A549 (cell line): Measurements from ENCODE around the gene TSHR. TPM values are rescaled to one million over a fixed set of nuclear protein-coding genes. Genes with fewer than 3 reads are reported as not detected.

ENCODE experiments used
- ATAC-seq, 2 experiments: fragments of 200-7000 bp in 1 of 2; fragments of >200 bp in 1 of 2; cut with Nextera tagmentation in 1 of 2; cut with Tn5 transposase in 1 of 2; 3 replicates each; pipeline versions ENCODE4 v1.8.0 to v1.9.1; 2018 to 2020; ENCODE audit warnings: mild to moderate bottlenecking in 1 of 2, moderate library complexity in 1 of 2
- CTCF ChIA-PET: fragments of 300-600 bp; sonication (Branson Sonifier 250); formaldehyde crosslinking; extraction: SDS; loops from one replicate; lab custom pipeline; 2021; ENCODE audit warnings: antibody characterized with exemption, inconsistent platforms; lab: Yijun Ruan, JAX
- POLR2A ChIA-PET: fragments of 350-600 bp; formaldehyde crosslinking; extraction: SDS; loops from one replicate; lab custom pipeline; 2021; ENCODE audit warnings: antibody characterized with exemption, inconsistent platforms; lab: Yijun Ruan, JAX
- DNase-seq, 2 experiments: peaks; one replicate each; pipeline versions ENCODE4 v3.0.0 to v3.0.0-alpha.2; 2011 to 2016; ENCODE audit warnings: low read depth in 1 of 2, low spot score in 1 of 2
- FAIRE-seq: peaks from 2 replicates; lab custom pipeline; 2011; peaks lifted over from hg19 to GRCh38; lab: Jason Lieb, UNC
- H3K27ac ChIP-seq, 2 experiments: fragments of >200 bp; sonication (Bioruptor Twin); formaldehyde crosslinking; 3 replicates each; pipeline ENCODE4 v1.5.1; 2016 to 2017
- H3K4me1 ChIP-seq: fragments of >200 bp; sonication (Bioruptor Twin); formaldehyde crosslinking; 3 replicates; pipeline ENCODE4 v1.6.1; 2016
- H3K4me2 ChIP-seq: fragments of >200 bp; sonication (Bioruptor Twin); formaldehyde crosslinking; 3 replicates; pipeline ENCODE4 v1.6.1; 2016
- H3K4me3 ChIP-seq: fragments of >200 bp; sonication (Bioruptor Twin); formaldehyde crosslinking; 3 replicates; pipeline ENCODE4 v1.5.1; 2016
- H3K9me3 ChIP-seq: fragments of >200 bp; sonication (Bioruptor Twin); formaldehyde crosslinking; 3 replicates; pipeline ENCODE4 v1.6.1; 2016
- BCL3 ChIP-seq: fragments of >200 bp; sonication (Bioruptor Twin); formaldehyde crosslinking; IDR thresholded peaks from 3 replicates; pipeline ENCODE4 v1.6.1; 2016
- CBX8 ChIP-seq: fragments of 200-600 bp; sonication (generic); IDR thresholded peaks from 2 replicates; pipeline ENCODE4 v1.6.1; 2016
- EHF ChIP-seq: fragments of 250-450 bp; sonication (Bioruptor Pico); IDR thresholded peaks from 2 replicates; pipeline ENCODE4 v1.5.0; 2020; ENCODE audit warnings: mild to moderate bottlenecking
- FOSB ChIP-seq: fragments of 250-450 bp; sonication (Bioruptor Pico); IDR thresholded peaks from 2 replicates; pipeline ENCODE4 v1.5.0; 2020; ENCODE audit warnings: mild to moderate bottlenecking, moderate library complexity
- HES2 ChIP-seq: fragments of >200 bp; sonication (Bioruptor Twin); formaldehyde crosslinking; IDR thresholded peaks from 2 replicates; pipeline ENCODE4 v1.6.1; 2016
- HEYL ChIP-seq: fragments of 250-450 bp; sonication (Bioruptor Pico); IDR thresholded peaks from 2 replicates; pipeline ENCODE4 v1.8.0; 2021; ENCODE audit warnings: mild to moderate bottlenecking, moderate library complexity
- HOXB5 ChIP-seq: fragments of 250-450 bp; sonication (Bioruptor Pico); IDR thresholded peaks from 2 replicates; pipeline ENCODE4 v1.5.0; 2020; ENCODE audit warnings: mild to moderate bottlenecking, moderate library complexity
- MAFK ChIP-seq: fragments of 450-650 bp; IDR thresholded peaks from 2 replicates; pipeline ENCODE4 v1.6.1; 2014; ENCODE audit not compliant: partially characterized antibody
- NPAS2 ChIP-seq: fragments of 250-450 bp; sonication (Bioruptor Pico); IDR thresholded peaks from 2 replicates; pipeline ENCODE4 v1.8.0; 2022; ENCODE audit warnings: mild to moderate bottlenecking, moderate library complexity, borderline replicate concordance
- PHF8 ChIP-seq: fragments of 200-600 bp; sonication (generic); IDR thresholded peaks from 2 replicates; pipeline ENCODE4 v1.6.1; 2016; ENCODE audit warnings: low read depth, mild to moderate bottlenecking, antibody characterized with exemption, moderate library complexity, borderline replicate concordance
- POLR2A ChIP-seq: IDR thresholded peaks from 2 replicates; pipeline ENCODE4 v1.6.1; 2012; ENCODE audit warnings: mild to moderate bottlenecking, low read length
- RAD21 ChIP-seq, 2 experiments: fragments of >200 bp in 1 of 2; sonication (Bioruptor Twin) in 1 of 2; formaldehyde crosslinking in 1 of 2; IDR thresholded peaks in 1 of 2; conservative IDR thresholded peaks in 1 of 2; 2 replicates in 1 of 2; 3 replicates in 1 of 2; pipeline ENCODE4 v1.6.1; 2012 to 2018; ENCODE audit warnings: inconsistent platforms in 1 of 2
- REST ChIP-seq: fragments of 200-600 bp; sonication (generic); IDR thresholded peaks from 2 replicates; pipeline ENCODE4 v1.6.1; 2016; ENCODE audit warnings: antibody characterized with exemption, mild to moderate bottlenecking, moderate library complexity
- TP53 ChIP-seq: fragments of 250-450 bp; sonication (Bioruptor Pico); IDR thresholded peaks from 2 replicates; pipeline ENCODE4 v1.5.0; 2021; ENCODE audit warnings: mild to moderate bottlenecking, moderate library complexity
- ZC3H11A ChIP-seq: fragments of 450-650 bp; IDR thresholded peaks from 2 replicates; pipeline ENCODE4 v1.6.1; 2014; ENCODE audit warnings: antibody characterized with exemption, mild to moderate bottlenecking
- ZSCAN20 ChIP-seq: fragments of 250-450 bp; sonication (Bioruptor Pico); IDR thresholded peaks from 2 replicates; pipeline ENCODE4 v1.8.0; 2022; ENCODE audit warnings: mild to moderate bottlenecking, moderate library complexity
- WGBS: methylation state at CpG from one replicate; pipeline ENCODE4 v1.1.6; 2017; ENCODE audit errors: missing lambda C conversion rate; 5-methylcytosine and 5-hydroxymethylcytosine counted together
- polyA plus RNA-seq, 4 experiments: library from polyadenylated mRNA; depleted of rRNA in 3 of 4; stranded (reverse); fragments of >200 nt; fragmentation: RNase III in 1 of 4; extraction: RNeasy Plus Mini Kit Qiagen cat#74134 plus additional on column Dnase treatment in 1 of 4; gene quantifications; 2 replicates in 3 of 4; 3 replicates in 1 of 4; pipeline ENCODE4 v1.2.3, GENCODE V29; 2011 to 2017

Gene TSHR
- polyA plus RNA-seq, 2 of the 4 experiments (the other 2 are of a cell fraction): not detected

- no peak overlapping the region; the same call in 2 of the 3 replicates for H3K4me2 ChIP-seq
- TF ChIP-seq HOXB5 (CRISPR knock-in tag) (no peak), MAFK (peak; percentile 96), NPAS2 (no peak)
- TF ChIP-seq, all 56 proteins: peak for 1
- FAIRE-seq (no peak), DNase-seq (no peak), ATAC-seq (no peak)
- WGBS: 65% methylated on average over 2 of the region's 2 CpGs
- H3K4me3 ChIP-seq: no peak overlapping the region
- no peaks in the 10 kb centered on the region for H3K9me3 ChIP-seq
- POLR2A ChIA-PET: no interaction called here
- no peak overlapping the region for H3K27ac ChIP-seq
- H3K4me1 ChIP-seq: no peaks in the 10 kb centered on the region
- CTCF ChIA-PET: interaction anchor here (0.7 to 4.3 kb wide), 9 partner anchors 9 to 215 kb away, joined by 3 to 57 read pairs (median 4); no protein-coding TSS in a partner anchor
Observed at GRCh38 chr14:80956102-80956501, 681 bp downstream of the TSHR start.

- TF ChIP-seq TP53 (CRISPR knock-in tag) (no peak), NPAS2 (no peak), HES2 (no peak), REST (no peak), ZSCAN20 (CRISPR knock-in tag) (no peak), PHF8 (no peak), HEYL (CRISPR knock-in tag) (no peak), BCL3 (no peak), CBX8 (no peak), EHF (no peak)
- TF ChIP-seq, all 56 proteins: peak for 0
- ATAC-seq (no peak), DNase-seq (no peak), FAIRE-seq (no peak)
- WGBS: 7% methylated on average over 1 of the region's 1 CpG
- ChIA-PET POLR2A (no interaction called here), CTCF (interaction anchor here (3.5 to 4.3 kb wide), 2 partner anchors 17 to 31 kb away, joined by 10 to 57 read pairs; no protein-coding TSS in a partner anchor)
- no peak overlapping the region for H3K4me3 ChIP-seq
- H3K27ac ChIP-seq: no peak overlapping the region
- H3K4me1 ChIP-seq: no peaks in the 10 kb centered on the region
- H3K4me2 ChIP-seq: no peak overlapping the region
- no peaks in the 10 kb centered on the region for H3K9me3 ChIP-seq
Observed at GRCh38 chr14:80956922-80957321, 1.5 kb downstream of the TSHR start.

- no peak for TF ChIP-seq FOSB (CRISPR knock-in tag)
- CTCF ChIA-PET: interaction anchor here (4.3 kb wide), 1 partner anchor 30 kb away, joined by 57 read pairs; no protein-coding TSS in a partner anchor
- no peak for DNase-seq
- ATAC-seq: no peak
- H3K4me1 ChIP-seq: no peaks in the 10 kb centered on the region
- no peak for FAIRE-seq
- WGBS: 47% methylated on average over 2 of the region's 2 CpGs
- H3K9me3 ChIP-seq: no peaks in the 10 kb centered on the region
- POLR2A ChIA-PET: no interaction called here
- no peak overlapping the region for H3K27ac ChIP-seq
- no peak overlapping the region for H3K4me3 ChIP-seq
- H3K4me2 ChIP-seq: no peak overlapping the region
Observed at GRCh38 chr14:80957613-80958012, 2.2 kb downstream of the TSHR start.

GRCh38 chr14:80958226-80958625 lies 2.8 kb downstream of the TSHR start:
- POLR2A ChIA-PET: no interaction called here
- DNase-seq: no peak
- H3K4me1 ChIP-seq: no peaks in the 10 kb centered on the region
- TF ChIP-seq POLR2A (no peak), RAD21 (conservative IDR thresholded peaks at IDR 0.05 in 1 of 2, IDR thresholded peaks at IDR 0.05 in 1 of 2) (no peak), ZC3H11A (no peak)
- TF ChIP-seq, all 56 proteins: peak for 0
- WGBS: 44% methylated on average over 2 of the region's 2 CpGs
- CTCF ChIA-PET: interaction anchor here (1.5 to 1.8 kb wide), 2 partner anchors 10 to 24 kb away, joined by 3 to 4 read pairs; no protein-coding TSS in a partner anchor
- no peak overlapping the region for H3K27ac ChIP-seq
- no peaks in the 10 kb centered on the region for H3K9me3 ChIP-seq
- FAIRE-seq (no peak), ATAC-seq (no peak)
- no peak overlapping the region for H3K4me2 ChIP-seq
- H3K4me3 ChIP-seq: no peak overlapping the region
